ENCODE measurements around the gene PPT2.

DNA sequence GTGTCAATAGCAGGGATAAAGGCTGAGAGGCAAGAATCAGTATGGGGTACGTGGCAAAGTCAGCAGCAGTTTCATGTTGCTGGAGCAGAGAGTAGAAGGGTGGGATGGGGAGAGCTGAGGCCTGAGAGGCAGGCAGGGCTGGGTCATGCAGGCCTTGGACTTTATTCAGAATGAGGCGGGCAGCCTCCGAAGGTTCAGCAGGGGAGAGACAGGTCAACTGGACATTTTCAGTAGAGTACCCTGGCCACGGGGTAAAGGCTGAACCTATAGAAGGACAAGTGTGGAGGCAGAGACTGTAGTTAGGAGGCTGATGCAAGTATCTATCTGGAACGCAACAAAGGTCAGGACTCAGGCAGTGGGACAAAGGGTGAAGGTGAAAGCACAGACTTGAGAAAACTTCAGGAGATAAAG lies 56.3 kb downstream of the PPT2 start:
- TF ChIP-seq CTCF (IDR thresholded peaks at IDR 0.05; ENCODE audit: low read length) (no peak), EZH2 (optimal IDR thresholded peaks at IDR 0.05; ENCODE audit: low read depth, low read length) (no peak)
